Adrenal gland (tissue), 5 donors: Measurements from ENCODE around the gene PTPRN2.

Experiments
- CTCF ChIP-seq, 6 experiments: fragments of 450-650 bp in 4 of 6; fragments of 200-600 bp in 2 of 6; sonication (generic) in 1 of 6; IDR thresholded peaks; 1 replicate in 5 of 6; 2 replicates in 1 of 6; pipeline versions ENCODE4 v1.5.1 to v1.8.0; 2016 to 2021; ENCODE audit warnings: antibody characterized with exemption in 6 of 6, mild to moderate bottlenecking in 2 of 6, moderate library complexity in 1 of 6
- POLR2A ChIP-seq, 2 donors: fragments of 450-650 bp; IDR thresholded peaks; one replicate each; pipeline ENCODE4 v1.6.1; 2017; ENCODE audit warnings: antibody characterized with exemption in 2 of 2, mild to moderate bottlenecking in 2 of 2, moderate library complexity in 1 of 2
- donor health status: DM: no; HTN: no; CAD: no.

GRCh38 chr7:157545681-157546060, 1042.0 kb downstream of the PTPRN2 start:
- TF ChIP-seq CTCF (IDR thresholded peaks at IDR 0.05) (no peak), POLR2A (IDR thresholded peaks at IDR 0.05) (no peak)
